ENCODE measurements around the gene ARID5A. TPM values are rescaled to one million over a fixed set of nuclear protein-coding genes. Genes with fewer than 3 reads are reported as not detected.
A peak's percentile ranks its signal among the peaks of the same experiment; 100 is the strongest.

The ARID5A gene
- total and polyA plus RNA-seq, 2 of the 13 experiments (the other 11 are each of a cell fraction or from before 2014, with no cell fraction given): 6.0 to 9.5 TPM

- Histone ChIP-seq H2AFZ (ENCODE audit: low read length) (no peak overlapping the region), H3K4me1 (ENCODE audit: insufficient read depth, low read length) (peaks cover 10% of the 10 kb centered on the region), H3K27me3 (ENCODE audit: control insufficient read depth in 1 of 2, insufficient read depth in 2 of 2, low read length in 2 of 2) (no peaks in the 10 kb centered on the region), H3K9me3 (ENCODE audit: low read length) (no peaks in the 10 kb centered on the region), H3K79me2 (ENCODE audit: insufficient read depth, low read length) (no peaks in the 10 kb centered on the region), H4K20me1 (ENCODE audit: insufficient read depth, low read length) (no peaks in the 10 kb centered on the region), H3K27ac (ENCODE audit: extremely low read length, insufficient read depth, low read length) (no peak overlapping the region), H3K4me3 (replicated peaks in 1 of 3; ENCODE audit: insufficient read depth in 1 of 3, low read depth in 2 of 3, low read length in 3 of 3) (no peak overlapping the region), H3K36me3 (replicated peaks in 1 of 2; ENCODE audit: control insufficient read depth in 1 of 2, insufficient read depth in 2 of 2, low read length in 2 of 2) (peaks cover 26 to 73% of the 10 kb centered on the region in 2 experiments), H3K9ac (ENCODE audit: insufficient read depth, low read depth, low read length) (no peak overlapping the region), H3K4me2 (ENCODE audit: low read depth, low read length) (no peak overlapping the region)
- BruUV-seq (replicated peaks): TSS peak; percentile 19
- ChIA-PET CTCF (ENCODE audit: low intra/inter-chr PET ratio, low total read pairs) (no interaction called here), POLR2A (interaction anchor here (0.9 kb wide), 1 partner anchor 320 kb away, joined by 3 read pairs; no protein-coding TSS in a partner anchor)
- FAIRE-seq (no peak), ATAC-seq (no peak), DNase-seq (ENCODE audit: low spot score) (no peak)
- no peak for TF ChIP-seq SMARCE1 (IDR thresholded peaks at IDR 0.05; ENCODE audit: borderline replicate concordance)
- no peak for TF ChIP-seq ZNF205 (CRISPR knock-in tag; IDR thresholded peaks at IDR 0.05)
- TF ChIP-seq NCOA1 (CRISPR knock-in tag; IDR thresholded peaks at IDR 0.05): no peak
- no peak for TF ChIP-seq GTF3A (CRISPR knock-in tag; conservative IDR thresholded peaks at IDR 0.05)
- TF ChIP-seq NFRKB (IDR thresholded peaks at IDR 0.05): no peak
- no peak for TF ChIP-seq POGZ (CRISPR knock-in tag; IDR thresholded peaks at IDR 0.05)
- no peak for TF ChIP-seq RARA (CRISPR knock-in tag; IDR thresholded peaks at IDR 0.05)
- no peak for TF ChIP-seq ZMYM3 (CRISPR knock-in tag; IDR thresholded peaks at IDR 0.05)
- no peak for TF ChIP-seq ZBTB49 (CRISPR knock-in tag; IDR thresholded peaks at IDR 0.05; ENCODE audit: borderline replicate concordance)
- no peak for TF ChIP-seq ZNF275 (CRISPR knock-in tag; IDR thresholded peaks at IDR 0.05; ENCODE audit: borderline replicate concordance)
- 94% methylated on average over 3 of the region's 3 CpGs for WGBS (ENCODE audit: low lambda C conversion rate)
- intact Hi-C loops (cut with micrococcal nuclease; ENCODE audit: unreplicated experiment): no loop called here
- in situ Hi-C loops (cut with HindIII; ENCODE audit: extremely low pct_ligation_motif_present, low pct_unique_long_range_greater_than_20kb): no loop called here
Observed at GRCh38 chr2:96594282-96594681, 57.7 kb downstream of the ARID5A start.
